Fibroblast of lung (primary cell): ENCODE results near the gene LILRB2. TPM values are rescaled to one million over a fixed set of nuclear protein-coding genes. Genes with fewer than 3 reads are reported as not detected.

Experiments used
- DNase-seq, 2 donors: peaks; one replicate each; pipeline versions ENCODE4 v3.0.0 to v3.0.0-alpha.2; 2010; ENCODE audit warnings: low read depth in 2 of 2
- H2AFZ ChIP-seq: 2 replicates; pipeline ENCODE4 v1.5.1; 2012; ENCODE audit warnings: low read length, control low read depth, inconsistent platforms
- H3K27ac ChIP-seq: 2 replicates; pipeline ENCODE4 v1.5.1; 2011; ENCODE audit warnings: low read length, control low read depth; ENCODE audit not compliant: insufficient read depth
- H3K27me3 ChIP-seq: 2 replicates; pipeline ENCODE4 v1.5.1; 2011; ENCODE audit warnings: mild to moderate bottlenecking, low read length; ENCODE audit not compliant: control insufficient read depth, insufficient read depth
- H3K36me3 ChIP-seq: 2 replicates; pipeline ENCODE4 v1.5.1; 2011; ENCODE audit warnings: low read length; ENCODE audit not compliant: control insufficient read depth, insufficient read depth
- H3K4me1 ChIP-seq: 2 replicates; pipeline ENCODE4 v1.5.1; 2011; ENCODE audit warnings: low read length; ENCODE audit not compliant: control insufficient read depth, insufficient read depth; ENCODE audit errors: extremely low read depth
- H3K4me2 ChIP-seq: 2 replicates; pipeline ENCODE4 v1.5.1; 2011; ENCODE audit warnings: low read length, control low read depth; ENCODE audit not compliant: insufficient read depth; ENCODE audit errors: extremely low read depth
- H3K4me3 ChIP-seq, 4 experiments: fragments of 200-600 bp in 1 of 4; sonication (generic) in 1 of 4; replicated peaks in 1 of 4; 2 replicates each; pipeline ENCODE4 v1.5.1; 2011 to 2016; ENCODE audit warnings: low read length in 4 of 4, low read depth in 3 of 4, mild to moderate bottlenecking in 3 of 4, control low read depth in 2 of 4, inconsistent platforms in 1 of 4, mixed read lengths in 1 of 4; ENCODE audit not compliant: insufficient read depth in 1 of 4; ENCODE audit errors: control extremely low read depth in 1 of 4
- H3K79me2 ChIP-seq: 2 replicates; pipeline ENCODE4 v1.5.1; 2012; ENCODE audit warnings: mild to moderate bottlenecking, low read length, inconsistent platforms; ENCODE audit not compliant: control insufficient read depth, insufficient read depth
- H3K9ac ChIP-seq: 2 replicates; pipeline ENCODE4 v1.5.1; 2011; ENCODE audit warnings: mild to moderate bottlenecking, low read length, control low read depth; ENCODE audit not compliant: insufficient read depth
- H3K9me3 ChIP-seq: 2 replicates; pipeline ENCODE4 v1.5.1; 2012; ENCODE audit warnings: low read depth, low read length; ENCODE audit not compliant: control insufficient read depth, insufficient read depth
- H4K20me1 ChIP-seq: 2 replicates; pipeline ENCODE4 v1.5.1; 2011; ENCODE audit warnings: low read length; ENCODE audit not compliant: control insufficient read depth, insufficient read depth; ENCODE audit errors: extremely low read depth
- CTCF ChIP-seq, 2 donors: IDR thresholded peaks in 1 of 2; conservative IDR thresholded peaks in 1 of 2; 1 replicate in 1 of 2; 2 replicates in 1 of 2; pipeline ENCODE4 v1.5.1; 2011 to 2012; ENCODE audit warnings: low read length in 2 of 2, control low read depth in 1 of 2, inconsistent platforms in 1 of 2, low read depth in 1 of 2, mild to moderate bottlenecking in 1 of 2
- EZH2 ChIP-seq: IDR thresholded peaks from 2 replicates; pipeline ENCODE4 v1.5.1; 2012; ENCODE audit warnings: low read length, control low read depth, mild to moderate bottlenecking; ENCODE audit errors: missing control alignments
- polyA plus RNA-seq, 2 donors: library from polyadenylated mRNA; depleted of rRNA in 1 of 2; stranded (reverse) in 1 of 2; unstranded in 1 of 2; fragments of >200 nt; gene quantifications; 2 replicates each; pipeline ENCODE4 v1.2.1, GENCODE V29; 2011 to 2012; ENCODE audit warnings: missing spikeins in 1 of 2
- total RNA-seq: library from RNA; depleted of rRNA; stranded (reverse); fragments of >200 nt; gene quantifications from 2 replicates; pipeline ENCODE4 v1.2.1, GENCODE V29; 2014

The LILRB2 gene
- total and polyA plus RNA-seq, 2 donors (not counting 1 experiment from before 2014, with no cell fraction given) = not detected

- Histone ChIP-seq H3K27me3 (no peaks in the 10 kb centered on the region), H3K4me2 (no peak overlapping the region), H3K36me3 (no peaks in the 10 kb centered on the region), H3K4me3 (no peak overlapping the region), H4K20me1 (no peaks in the 10 kb centered on the region), H3K9me3 (no peaks in the 10 kb centered on the region), H3K9ac (no peak overlapping the region), H3K27ac (no peak overlapping the region), H3K4me1 (no peaks in the 10 kb centered on the region), H3K79me2 (no peaks in the 10 kb centered on the region), H2AFZ (no peak overlapping the region)
- TF ChIP-seq EZH2 (no peak), CTCF (conservative IDR thresholded peaks at IDR 0.05 in 1 of 2, IDR thresholded peaks at IDR 0.05 in 1 of 2; ENCODE audit: low read depth in 1 of 2, low read length in 2 of 2) (no peak)
- no peak for DNase-seq
These were observed 18.2 kb upstream of the LILRB2 start for GRCh38 chr19:54299126-54299498.

- H3K79me2 ChIP-seq = no peaks in the 10 kb centered on the region
These were observed 17.6 kb upstream of the LILRB2 start for GRCh38 chr19:54298357-54299125.

More at GRCh38 chr19:54298357-54299125, 17.6 kb upstream of the LILRB2 start:
- H3K4me2 ChIP-seq = no peak overlapping the region
- no peak overlapping the region for H3K9ac ChIP-seq
- no peaks in the 10 kb centered on the region for H4K20me1 ChIP-seq
- no peak for DNase-seq
- H3K4me3 ChIP-seq = no peak overlapping the region
- no peak overlapping the region for H2AFZ ChIP-seq
- no peak for TF ChIP-seq EZH2
- TF ChIP-seq CTCF (conservative IDR thresholded peaks at IDR 0.05 in 1 of 2, IDR thresholded peaks at IDR 0.05 in 1 of 2; ENCODE audit: low read depth in 1 of 2, low read length in 2 of 2) = no peak
- H3K27ac ChIP-seq = no peak overlapping the region
- no peaks in the 10 kb centered on the region for H3K4me1 ChIP-seq
- no peaks in the 10 kb centered on the region for H3K27me3 ChIP-seq
- no peaks in the 10 kb centered on the region for H3K9me3 ChIP-seq
- H3K36me3 ChIP-seq = no peaks in the 10 kb centered on the region
